Ascending aorta (tissue), 2 donors: ENCODE measurements around the gene TBC1D1. TPM values are rescaled to one million over a fixed set of nuclear protein-coding genes. Genes with fewer than 3 reads are reported as not detected.
"Not testable (repeated sequence)": the region's sequence is repeated elsewhere in the genome, so short reads cannot be mapped to it uniquely, and the experiment has no call there.

Experiments
- DNase-seq, 2 donors: peaks; one replicate each; pipeline ENCODE4 v3.0.0-alpha.2; 2019; ENCODE audit warnings: low spot score in 2 of 2
- H3K27ac ChIP-seq, 2 donors: fragments of 200-600 bp; sonication (generic); one replicate each; pipeline ENCODE4 v1.5.1; 2016 to 2017; ENCODE audit warnings: mild to moderate bottlenecking in 1 of 2
- H3K27me3 ChIP-seq: fragments of 200-600 bp; sonication (generic); one replicate; pipeline ENCODE4 v1.5.1; 2017
- H3K36me3 ChIP-seq, 2 donors: fragments of 200-600 bp; sonication (generic); one replicate each; pipeline ENCODE4 v1.5.1; 2016
- H3K4me1 ChIP-seq, 2 donors: fragments of 200-600 bp; sonication (generic); one replicate each; pipeline ENCODE4 v1.5.1; 2016 to 2017; ENCODE audit warnings: mild to moderate bottlenecking in 1 of 2
- H3K4me3 ChIP-seq, 2 donors: fragments of 200-600 bp; sonication (generic); one replicate each; pipeline ENCODE4 v1.5.1; 2016 to 2017; ENCODE audit warnings: mild to moderate bottlenecking in 1 of 2
- H3K9me3 ChIP-seq, 2 donors: fragments of 200-600 bp; sonication (generic); one replicate each; pipeline ENCODE4 v1.5.1; 2016
- CTCF ChIP-seq, 3 experiments: fragments of 200-600 bp in 2 of 3; fragments of 450-650 bp in 1 of 3; sonication (generic) in 2 of 3; IDR thresholded peaks; one replicate each; pipeline ENCODE4 v1.5.1; 2016 to 2019; ENCODE audit warnings: antibody characterized with exemption in 3 of 3, mild to moderate bottlenecking in 1 of 3, moderate library complexity in 1 of 3
- intact Hi-C: fragments of 100-400 bp; cut with DNase I; formaldehyde crosslinking; loops from one replicate; pipeline ENCODE4 v1.15.1; 2023
- total RNA-seq: library from RNA; depleted of rRNA; stranded (reverse); fragments of >200 nt; gene quantifications from one replicate; pipeline ENCODE4 v1.1.0, GENCODE V29; 2016

TBC1D1 gene
- total RNA-seq, 1 donor from 2014 or later = 132 TPM

- Histone ChIP-seq H3K4me1 (no peaks in the 10 kb centered on the region), H3K27ac (no peak overlapping the region), H3K27me3 (no peaks in the 10 kb centered on the region), H3K36me3 (peaks cover 23 to 33% of the 10 kb centered on the region in 2 donors), H3K4me3 (no peak overlapping the region), H3K9me3 (no peaks in the 10 kb centered on the region)
- intact Hi-C loops = no loop called here
- TF ChIP-seq CTCF (IDR thresholded peaks at IDR 0.05) = no peak
- DNase-seq = no peak
Measured at GRCh38 chr4:38020386-38020785, 129.5 kb downstream of the TBC1D1 start.

GRCh38 chr4:38020961-38021360 lies 130.1 kb downstream of the TBC1D1 start:
- H3K9me3 ChIP-seq, H3K4me3 ChIP-seq, H3K27ac ChIP-seq, DNase-seq, H3K4me1 ChIP-seq, intact Hi-C loops, H3K27me3 ChIP-seq: not testable (repeated sequence)
- H3K36me3 ChIP-seq = peaks cover 17 to 27% of the 10 kb centered on the region in 2 donors

- no peaks in the 10 kb centered on the region for H3K4me1 ChIP-seq
- intact Hi-C loops = no loop called here
- TF ChIP-seq CTCF (IDR thresholded peaks at IDR 0.05) = no peak
- H3K9me3 ChIP-seq = no peaks in the 10 kb centered on the region
- no peak overlapping the region for H3K4me3 ChIP-seq
- no peak for DNase-seq
- H3K27ac ChIP-seq = no peak overlapping the region
- peaks cover 13 to 31% of the 10 kb centered on the region in 2 donors for H3K36me3 ChIP-seq
- no peaks in the 10 kb centered on the region for H3K27me3 ChIP-seq
Measured at GRCh38 chr4:38021751-38022150, 130.9 kb downstream of the TBC1D1 start.

- TF ChIP-seq CTCF (IDR thresholded peaks at IDR 0.05) = no peak
- Histone ChIP-seq H3K36me3 (peaks cover 29 to 47% of the 10 kb centered on the region in 2 donors), H3K4me1 (no peaks in the 10 kb centered on the region), H3K27ac (no peak overlapping the region), H3K9me3 (no peaks in the 10 kb centered on the region), H3K27me3 (no peaks in the 10 kb centered on the region), H3K4me3 (no peak overlapping the region)
- intact Hi-C loops = no loop called here
- no peak for DNase-seq
Measured at GRCh38 chr4:38023347-38024205, 132.7 kb downstream of the TBC1D1 start.

GRCh38 chr4:38024206-38024509 lies 133.3 kb downstream of the TBC1D1 start:
- no peak overlapping the region for H3K27ac ChIP-seq
- intact Hi-C loops = no loop called here
- no peaks in the 10 kb centered on the region for H3K9me3 ChIP-seq
- no peak overlapping the region for H3K4me3 ChIP-seq
- no peak for TF ChIP-seq CTCF (IDR thresholded peaks at IDR 0.05)
- no peak for DNase-seq
- peaks cover 35 to 53% of the 10 kb centered on the region in 2 donors for H3K36me3 ChIP-seq
- H3K27me3 ChIP-seq = no peaks in the 10 kb centered on the region
- H3K4me1 ChIP-seq = no peaks in the 10 kb centered on the region

GRCh38 chr4:38025665-38026064 lies 134.8 kb downstream of the TBC1D1 start:
- no peaks in the 10 kb centered on the region for H3K27me3 ChIP-seq
- intact Hi-C loops = no loop called here
- no peak for TF ChIP-seq CTCF (IDR thresholded peaks at IDR 0.05)
- no peaks in the 10 kb centered on the region for H3K9me3 ChIP-seq
- DNase-seq = no peak
- no peak overlapping the region for H3K27ac ChIP-seq
- no peak overlapping the region for H3K4me3 ChIP-seq
- no peaks in the 10 kb centered on the region for H3K4me1 ChIP-seq
- peaks cover 47 to 63% of the 10 kb centered on the region in 2 donors for H3K36me3 ChIP-seq
